GM18873 (cell line): ENCODE measurements around the gene ATP6V0B.

ENCODE experiments used
- ATAC-seq: cut with Tn5 transposase; IDR thresholded peaks from one replicate; pipeline ENCODE4 v1.9.1; 2021; ENCODE audit warnings: mild to moderate bottlenecking, moderate library complexity, moderate number of reproducible peaks; ENCODE audit not compliant: unreplicated experiment, low FRiP score

Gene ATP6V0B

DNA sequence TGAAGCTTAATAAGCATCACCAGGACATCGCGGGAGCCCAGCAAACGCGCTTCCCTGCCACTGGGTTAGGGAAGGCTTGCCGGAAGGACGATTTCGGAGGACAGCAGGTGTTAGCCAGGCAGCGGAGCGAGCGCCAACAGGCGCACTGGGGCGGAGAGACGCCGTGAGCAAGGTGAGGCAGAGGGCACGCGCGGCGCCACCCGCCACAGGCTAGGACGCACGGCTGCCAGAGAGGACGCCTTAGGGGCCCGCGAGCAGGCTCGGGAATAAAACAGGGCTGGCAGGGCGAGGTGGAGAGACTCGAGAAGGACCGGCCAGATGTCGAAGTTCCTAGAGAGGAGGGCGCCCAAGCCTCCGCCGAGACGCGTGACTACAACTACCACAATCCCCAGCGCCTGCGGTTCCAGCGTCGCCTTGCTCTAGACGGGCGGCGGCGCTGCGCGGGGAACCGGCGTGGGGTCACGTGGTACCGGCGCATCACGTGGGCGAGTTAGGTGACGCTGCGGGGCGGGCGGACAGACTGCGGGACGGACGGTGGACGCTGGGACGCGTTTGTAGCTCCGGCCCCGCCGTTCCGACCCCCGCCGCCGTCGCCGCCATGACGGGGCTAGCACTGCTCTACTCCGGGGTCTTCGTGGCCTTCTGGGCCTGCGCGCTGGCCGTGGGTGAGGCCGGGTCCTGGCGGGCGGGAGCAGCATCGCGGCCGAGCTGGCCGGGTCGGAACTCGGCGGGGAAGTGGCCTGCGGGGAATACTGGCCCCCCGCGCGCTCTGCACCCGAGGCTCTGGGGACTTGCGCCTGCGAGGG, at the start of gene ATP6V0B:
Gene ATP6V0B (plus strand): TSS at position 518 of the 806 bp plus-strand sequence. CDS start 81 bp downstream, at position 599.
- ATAC-seq, result peak; percentile 57

GRCh38 chr1:43925846-43926245, 48.9 kb upstream of the ATP6V0B start:
- no peak for ATAC-seq

DNA sequence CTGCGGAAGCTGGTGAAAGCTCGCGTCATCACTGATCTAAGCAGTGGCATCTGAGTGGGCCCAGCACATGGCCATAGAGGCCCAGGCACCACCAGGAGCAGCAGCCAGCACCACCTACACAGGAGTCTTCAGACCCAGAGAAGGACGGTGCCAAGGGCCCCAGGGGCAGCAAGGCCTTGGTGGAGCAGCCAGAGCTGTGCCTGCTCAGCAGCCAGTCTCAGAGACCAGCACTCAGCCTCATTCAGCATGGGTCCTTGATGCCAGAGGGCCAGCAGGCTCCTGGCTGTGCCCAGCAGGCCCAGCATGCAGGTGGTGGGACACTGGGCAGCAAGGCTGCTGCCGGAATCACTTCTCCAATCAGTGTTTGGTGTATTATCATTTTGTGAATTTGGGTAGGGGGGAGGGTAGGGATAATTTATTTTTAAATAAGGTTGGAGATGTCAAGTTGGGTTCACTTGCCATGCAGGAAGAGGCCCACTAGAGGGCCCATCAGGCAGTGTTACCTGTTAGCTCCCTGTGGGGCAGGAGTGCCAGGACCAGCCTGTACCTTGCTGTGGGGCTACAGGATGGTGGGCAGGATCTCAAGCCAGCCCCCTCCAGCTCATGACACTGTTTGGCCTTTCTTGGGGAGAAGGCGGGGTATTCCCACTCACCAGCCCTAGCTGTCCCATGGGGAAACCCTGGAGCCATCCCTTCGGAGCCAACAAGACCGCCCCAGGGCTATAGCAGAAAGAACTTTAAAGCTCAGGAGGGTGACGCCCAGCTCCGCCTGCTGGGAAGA, 44.4 kb upstream of the ATP6V0B start:
- no peak for ATAC-seq

DNA sequence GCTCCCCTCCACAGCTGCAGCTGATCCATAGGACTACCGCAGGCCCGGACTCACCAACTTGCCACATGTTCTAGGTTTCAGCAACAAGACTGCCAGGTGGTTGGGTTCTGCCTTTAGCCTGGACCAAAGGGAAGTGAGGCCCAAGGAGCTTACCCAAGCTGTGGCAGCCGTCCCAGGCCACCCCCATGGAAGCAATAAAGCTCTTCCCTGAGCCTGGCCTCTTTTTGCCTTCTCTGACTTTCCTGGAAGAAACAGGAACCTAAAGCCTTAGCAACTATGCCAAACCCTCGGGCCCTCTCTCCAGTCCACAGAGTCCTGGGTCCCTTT, 43.8 kb upstream of the ATP6V0B start:
- no peak for ATAC-seq

DNA sequence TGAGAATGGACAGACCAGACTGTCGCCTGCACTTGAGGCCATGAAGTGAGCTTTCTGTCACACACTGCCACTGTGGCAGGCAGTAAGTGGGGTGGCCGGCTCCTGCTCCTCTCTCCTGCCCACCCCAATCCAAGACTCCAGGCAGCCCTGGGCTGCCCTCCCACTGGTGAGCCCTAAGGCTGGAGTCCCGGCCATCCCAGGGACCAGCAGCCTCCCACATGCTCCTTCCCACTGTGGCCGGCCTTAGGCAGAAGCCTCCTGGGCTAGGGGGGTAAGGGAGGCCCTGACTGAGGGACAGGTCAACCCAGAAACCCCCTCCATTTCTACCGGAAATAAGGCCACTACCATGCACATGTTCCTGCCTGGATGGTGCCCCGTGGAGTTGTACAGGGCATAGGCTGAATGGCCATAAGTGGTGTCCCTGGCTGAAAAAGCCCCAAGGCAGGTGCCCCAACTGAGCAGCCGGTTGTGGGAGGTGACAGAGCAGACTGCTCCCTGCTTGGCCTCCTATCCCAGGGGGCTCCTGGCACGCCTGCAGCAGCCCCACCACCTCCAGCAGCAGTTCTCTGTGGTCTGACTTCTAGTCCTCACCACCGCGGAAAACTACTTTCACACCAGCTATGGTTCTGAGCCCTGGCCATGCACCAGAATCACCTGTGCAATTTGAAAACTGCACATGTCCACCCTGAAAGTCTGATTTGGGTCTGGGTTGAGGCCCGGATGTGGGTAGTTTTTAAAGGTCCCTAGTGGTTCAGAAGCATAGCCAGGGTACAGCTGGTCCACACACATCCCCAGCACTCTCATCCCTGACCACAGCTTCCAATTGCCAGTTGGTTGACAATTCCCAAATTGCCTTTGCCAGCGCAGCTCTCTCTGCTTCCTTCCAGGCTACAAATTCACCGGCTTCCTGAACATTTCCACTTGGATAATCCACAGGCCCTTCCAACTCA, 42.8 kb upstream of the ATP6V0B start:
- no peak for ATAC-seq

- ATAC-seq, result no peak
These were observed 41.9 kb upstream of the ATP6V0B start for GRCh38 chr1:43932786-43933385.

DNA sequence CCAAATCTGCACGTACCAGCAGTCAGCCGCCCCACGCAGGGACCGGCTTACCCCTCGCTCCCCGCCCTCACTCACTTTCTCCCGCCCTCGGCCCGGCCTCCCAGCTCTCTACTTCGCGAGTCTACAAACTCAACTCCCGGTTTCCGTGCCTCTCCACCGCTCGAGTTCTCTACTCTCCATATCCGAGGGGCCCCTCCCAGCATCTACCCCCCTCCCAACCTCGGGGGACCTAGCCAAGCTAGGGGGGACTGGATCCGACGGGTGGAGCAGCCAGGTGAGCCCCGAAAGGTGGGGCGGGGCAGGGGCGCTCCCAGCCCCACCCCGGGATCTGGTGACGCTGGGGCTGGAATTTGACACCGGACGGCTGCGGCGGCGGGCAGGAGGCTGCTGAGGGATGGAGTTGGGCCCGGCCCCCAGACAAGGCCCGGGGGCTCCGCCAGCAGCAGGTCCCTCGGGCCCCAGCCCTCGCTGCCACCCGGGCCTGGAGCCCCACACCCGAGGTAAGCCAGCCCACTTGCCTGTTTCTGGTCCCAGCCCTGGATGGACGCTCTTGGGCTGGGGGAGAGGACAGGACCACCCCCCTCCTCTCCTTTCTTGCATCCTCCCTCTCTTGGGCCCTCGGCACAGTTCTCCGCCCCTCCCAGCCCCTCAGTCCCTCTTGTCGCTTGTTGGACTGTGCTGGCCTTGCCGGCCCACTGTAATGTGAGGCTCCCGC, 41.2 kb upstream of the ATP6V0B start, which contains the start of gene ARTN:
Gene ARTN (plus strand): TSS at position 416 of the 715 bp plus-strand sequence. CDS start 1,856 bp downstream, outside the sequence.
- ATAC-seq, result no peak

- no peak for ATAC-seq
These were observed 40.4 kb upstream of the ATP6V0B start for GRCh38 chr1:43934101-43934985.

DNA sequence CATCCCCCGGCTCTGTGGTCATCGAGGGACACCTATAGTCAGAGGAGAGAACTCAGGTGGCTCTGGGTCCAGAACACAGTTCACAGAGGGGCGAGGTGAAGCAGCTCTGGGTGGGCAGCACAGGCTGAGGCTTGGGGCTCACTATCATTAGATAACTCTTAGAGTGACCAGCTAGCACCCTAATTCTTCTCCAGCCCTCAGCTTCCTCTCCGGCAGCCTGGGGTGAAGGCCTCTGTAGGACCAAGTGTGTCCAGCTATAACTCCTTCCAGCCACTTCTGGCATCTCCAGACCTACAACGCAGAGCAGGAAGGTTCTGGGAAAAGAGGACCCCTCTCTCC, 39.8 kb upstream of the ATP6V0B start:
- ATAC-seq, result no peak

DNA sequence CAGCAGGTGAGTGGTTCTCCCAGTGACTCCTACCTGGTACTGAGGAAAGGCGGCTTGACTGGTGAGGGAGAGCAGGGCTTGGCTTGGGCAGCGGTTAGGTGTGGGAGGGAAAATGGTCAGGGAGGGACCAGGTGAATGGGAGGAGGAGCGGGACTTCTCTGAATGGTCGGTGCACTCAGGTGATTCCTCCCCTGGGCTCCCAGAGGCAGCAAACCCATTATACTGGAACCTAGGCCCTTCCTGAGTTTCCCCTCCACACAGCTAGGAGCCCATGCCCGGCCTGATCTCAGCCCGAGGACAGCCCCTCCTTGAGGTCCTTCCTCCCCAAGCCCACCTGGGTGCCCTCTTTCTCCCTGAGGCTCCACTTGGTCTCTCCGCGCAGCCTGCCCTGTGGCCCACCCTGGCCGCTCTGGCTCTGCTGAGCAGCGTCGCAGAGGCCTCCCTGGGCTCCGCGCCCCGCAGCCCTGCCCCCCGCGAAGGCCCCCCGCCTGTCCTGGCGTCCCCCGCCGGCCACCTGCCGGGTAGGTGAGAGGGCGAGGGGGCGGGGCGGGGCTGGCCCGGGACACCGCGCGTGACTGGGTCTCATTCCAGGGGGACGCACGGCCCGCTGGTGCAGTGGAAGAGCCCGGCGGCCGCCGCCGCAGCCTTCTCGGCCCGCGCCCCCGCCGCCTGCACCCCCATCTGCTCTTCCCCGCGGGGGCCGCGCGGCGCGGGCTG, 38.9 kb upstream of the ATP6V0B start:
- ATAC-seq, result no peak

DNA sequence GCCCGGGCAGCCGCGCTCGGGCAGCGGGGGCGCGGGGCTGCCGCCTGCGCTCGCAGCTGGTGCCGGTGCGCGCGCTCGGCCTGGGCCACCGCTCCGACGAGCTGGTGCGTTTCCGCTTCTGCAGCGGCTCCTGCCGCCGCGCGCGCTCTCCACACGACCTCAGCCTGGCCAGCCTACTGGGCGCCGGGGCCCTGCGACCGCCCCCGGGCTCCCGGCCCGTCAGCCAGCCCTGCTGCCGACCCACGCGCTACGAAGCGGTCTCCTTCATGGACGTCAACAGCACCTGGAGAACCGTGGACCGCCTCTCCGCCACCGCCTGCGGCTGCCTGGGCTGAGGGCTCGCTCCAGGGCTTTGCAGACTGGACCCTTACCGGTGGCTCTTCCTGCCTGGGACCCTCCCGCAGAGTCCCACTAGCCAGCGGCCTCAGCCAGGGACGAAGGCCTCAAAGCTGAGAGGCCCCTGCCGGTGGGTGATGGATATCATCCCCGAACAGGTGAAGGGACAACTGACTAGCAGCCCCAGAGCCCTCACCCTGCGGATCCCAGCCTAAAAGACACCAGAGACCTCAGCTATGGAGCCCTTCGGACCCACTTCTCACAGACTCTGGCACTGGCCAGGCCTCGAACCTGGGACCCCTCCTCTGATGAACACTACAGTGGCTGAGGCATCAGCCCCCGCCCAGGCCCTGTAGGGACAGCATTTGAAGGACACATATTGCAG, 38.2 kb upstream of the ATP6V0B start:
- no peak for ATAC-seq

GRCh38 chr1:43937179-43937865, 37.4 kb upstream of the ATP6V0B start:
- ATAC-seq, result no peak

DNA sequence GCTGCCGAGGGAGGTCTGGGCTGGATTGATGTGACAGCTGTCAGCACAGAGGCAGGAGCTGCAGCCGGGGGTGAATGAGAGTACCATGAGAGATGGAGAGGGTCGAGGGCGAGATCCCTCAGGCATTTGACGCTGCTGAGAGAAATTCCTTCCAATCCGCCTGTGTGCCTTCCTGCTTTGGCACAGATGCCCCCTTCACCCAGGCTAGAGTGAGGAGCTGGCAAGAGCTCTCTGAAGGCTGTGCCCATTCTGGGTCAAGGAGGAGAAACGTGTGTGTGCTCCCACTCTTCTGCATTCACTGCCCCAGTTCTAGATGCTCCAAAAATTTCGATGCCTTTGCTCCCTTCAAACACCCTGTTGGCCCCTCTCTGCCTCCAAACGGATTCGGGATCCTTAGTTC, 36.4 kb upstream of the ATP6V0B start:
- no peak for ATAC-seq

- no peak for ATAC-seq
These were observed 35.7 kb upstream of the ATP6V0B start for GRCh38 chr1:43938892-43939587.

- ATAC-seq, result no peak
These were observed 32.3 kb upstream of the ATP6V0B start for GRCh38 chr1:43942411-43942810.

DNA sequence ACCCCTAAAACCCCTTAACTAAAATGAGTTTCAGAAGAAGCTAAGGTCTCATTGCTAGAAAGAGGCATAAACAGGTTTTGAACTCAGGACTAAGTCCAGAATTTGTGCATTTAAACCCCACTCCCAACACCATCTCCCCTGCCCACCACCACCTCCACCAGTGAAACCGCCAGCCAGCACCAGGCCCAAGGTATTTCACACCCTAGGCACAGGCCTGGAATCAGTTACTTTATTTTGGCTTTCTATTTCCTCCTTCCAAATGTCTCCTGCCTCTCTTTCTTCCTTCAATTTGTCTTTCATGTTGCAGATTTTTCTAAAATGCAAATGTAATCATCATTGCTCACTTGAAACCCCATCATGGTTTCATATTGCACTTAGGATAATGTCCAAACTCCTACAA, 29.9 kb upstream of the ATP6V0B start:
- no peak for ATAC-seq
